NCI-H1092 treated with DMSO at 0.1 percent for 48 hours (cell line): ENCODE measurements around the gene USP17L26.
"Not testable (repeated sequence)": the region's sequence is repeated elsewhere in the genome, so short reads cannot be mapped to it uniquely, and the experiment has no call there.

Source experiments
- DNase-seq: peaks from one replicate; lab custom pipeline; 2025; lab: John Stamatoyannopoulos, UW

USP17L26 gene, protein sequence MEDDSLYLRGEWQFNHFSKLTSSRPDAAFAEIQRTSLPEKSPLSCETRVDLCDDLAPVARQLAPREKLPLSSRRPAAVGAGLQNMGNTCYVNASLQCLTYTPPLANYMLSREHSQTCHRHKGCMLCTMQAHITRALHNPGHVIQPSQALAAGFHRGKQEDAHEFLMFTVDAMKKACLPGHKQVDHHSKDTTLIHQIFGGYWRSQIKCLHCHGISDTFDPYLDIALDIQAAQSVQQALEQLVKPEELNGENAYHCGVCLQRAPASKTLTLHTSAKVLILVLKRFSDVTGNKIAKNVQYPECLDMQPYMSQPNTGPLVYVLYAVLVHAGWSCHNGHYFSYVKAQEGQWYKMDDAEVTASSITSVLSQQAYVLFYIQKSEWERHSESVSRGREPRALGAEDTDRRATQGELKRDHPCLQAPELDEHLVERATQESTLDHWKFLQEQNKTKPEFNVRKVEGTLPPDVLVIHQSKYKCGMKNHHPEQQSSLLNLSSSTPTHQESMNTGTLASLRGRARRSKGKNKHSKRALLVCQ

DNA sequence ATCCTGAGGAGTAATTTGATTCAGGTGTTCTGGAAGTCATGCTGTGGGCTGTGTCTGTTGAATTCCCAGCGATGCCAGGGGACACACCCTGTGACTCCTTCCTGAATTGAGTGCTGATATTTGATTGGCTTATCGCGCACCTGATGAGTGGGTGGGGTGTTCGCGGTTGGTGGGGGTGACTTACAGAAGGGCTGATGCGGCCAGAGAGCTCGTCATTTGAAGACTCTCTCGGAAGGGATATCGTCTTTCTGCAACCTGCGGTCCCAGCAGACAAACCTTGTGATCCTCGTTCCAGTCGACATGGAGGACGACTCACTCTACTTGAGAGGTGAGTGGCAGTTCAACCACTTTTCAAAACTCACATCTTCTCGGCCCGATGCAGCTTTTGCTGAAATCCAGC lies at the start of gene USP17L26:
Gene USP17L26 (plus strand): TSS at position 301 of the 400 bp plus-strand sequence. CDS start 0 bp downstream, at position 301.
- not testable (repeated sequence) for DNase-seq

DNA sequence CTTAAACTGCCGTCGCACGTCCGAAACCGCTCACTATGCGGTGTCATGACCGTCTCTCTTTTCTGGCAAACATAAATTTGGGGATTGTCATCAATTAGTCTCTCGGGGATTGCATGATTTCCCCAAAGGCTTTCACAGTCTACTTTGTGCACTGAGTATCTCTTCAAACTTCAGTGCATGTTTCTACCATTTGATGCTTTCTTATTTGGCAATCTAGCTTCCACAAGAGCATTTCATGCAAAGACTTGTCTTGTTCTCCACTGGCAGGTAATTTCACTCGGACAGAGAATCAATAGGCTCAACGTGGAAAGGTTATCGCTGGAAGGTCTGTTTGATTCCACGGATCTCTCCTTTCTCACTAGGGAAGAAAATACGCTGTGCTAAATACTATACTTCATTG lies 10.3 kb upstream of the USP17L26 start:
- not testable (repeated sequence) for DNase-seq

DNA sequence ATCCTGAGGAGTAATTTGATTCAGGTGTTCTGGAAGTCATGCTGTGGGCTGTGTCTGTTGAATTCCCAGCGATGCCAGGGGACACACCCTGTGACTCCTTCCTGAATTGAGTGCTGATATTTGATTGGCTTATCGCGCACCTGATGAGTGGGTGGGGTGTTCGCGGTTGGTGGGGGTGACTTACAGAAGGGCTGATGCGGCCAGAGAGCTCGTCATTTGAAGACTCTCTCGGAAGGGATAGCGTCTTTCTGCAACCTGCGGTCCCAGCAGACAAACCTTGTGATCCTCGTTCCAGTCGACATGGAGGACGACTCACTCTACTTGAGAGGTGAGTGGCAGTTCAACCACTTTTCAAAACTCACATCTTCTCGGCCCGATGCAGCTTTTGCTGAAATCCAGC lies 9.6 kb upstream of the USP17L26 start, which contains the start of gene USP17L24:
Gene USP17L24 (plus strand): TSS at position 301 of the 400 bp plus-strand sequence. CDS start 0 bp downstream, at position 301.
- not testable (repeated sequence) for DNase-seq

DNA sequence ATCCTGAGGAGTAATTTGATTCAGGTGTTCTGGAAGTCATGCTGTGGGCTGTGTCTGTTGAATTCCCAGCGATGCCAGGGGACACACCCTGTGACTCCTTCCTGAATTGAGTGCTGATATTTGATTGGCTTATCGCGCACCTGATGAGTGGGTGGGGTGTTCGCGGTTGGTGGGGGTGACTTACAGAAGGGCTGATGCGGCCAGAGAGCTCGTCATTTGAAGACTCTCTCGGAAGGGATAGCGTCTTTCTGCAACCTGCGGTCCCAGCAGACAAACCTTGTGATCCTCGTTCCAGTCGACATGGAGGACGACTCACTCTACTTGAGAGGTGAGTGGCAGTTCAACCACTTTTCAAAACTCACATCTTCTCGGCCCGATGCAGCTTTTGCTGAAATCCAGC lies 4.8 kb upstream of the USP17L26 start, which contains the start of gene USP17L25:
Gene USP17L25 (plus strand): TSS at position 301 of the 400 bp plus-strand sequence. CDS start 0 bp downstream, at position 301.
- DNase-seq: not testable (repeated sequence)

DNA sequence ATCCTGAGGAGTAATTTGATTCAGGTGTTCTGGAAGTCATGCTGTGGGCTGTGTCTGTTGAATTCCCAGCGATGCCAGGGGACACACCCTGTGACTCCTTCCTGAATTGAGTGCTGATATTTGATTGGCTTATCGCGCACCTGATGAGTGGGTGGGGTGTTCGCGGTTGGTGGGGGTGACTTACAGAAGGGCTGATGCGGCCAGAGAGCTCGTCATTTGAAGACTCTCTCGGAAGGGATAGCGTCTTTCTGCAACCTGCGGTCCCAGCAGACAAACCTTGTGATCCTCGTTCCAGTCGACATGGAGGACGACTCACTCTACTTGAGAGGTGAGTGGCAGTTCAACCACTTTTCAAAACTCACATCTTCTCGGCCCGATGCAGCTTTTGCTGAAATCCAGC lies 4.6 kb downstream of the USP17L26 start, which contains the start of gene USP17L5:
Gene USP17L5 (plus strand): TSS at position 301 of the 400 bp plus-strand sequence. CDS start 0 bp downstream, at position 301.
- DNase-seq: not testable (repeated sequence)

DNA sequence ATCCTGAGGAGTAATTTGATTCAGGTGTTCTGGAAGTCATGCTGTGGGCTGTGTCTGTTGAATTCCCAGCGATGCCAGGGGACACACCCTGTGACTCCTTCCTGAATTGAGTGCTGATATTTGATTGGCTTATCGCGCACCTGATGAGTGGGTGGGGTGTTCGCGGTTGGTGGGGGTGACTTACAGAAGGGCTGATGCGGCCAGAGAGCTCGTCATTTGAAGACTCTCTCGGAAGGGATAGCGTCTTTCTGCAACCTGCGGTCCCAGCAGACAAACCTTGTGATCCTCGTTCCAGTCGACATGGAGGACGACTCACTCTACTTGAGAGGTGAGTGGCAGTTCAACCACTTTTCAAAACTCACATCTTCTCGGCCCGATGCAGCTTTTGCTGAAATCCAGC lies 9.4 kb downstream of the USP17L26 start, which contains the start of gene USP17L27:
Gene USP17L27 (plus strand): TSS at position 301 of the 400 bp plus-strand sequence. CDS start 0 bp downstream, at position 301.
- DNase-seq: not testable (repeated sequence)

DNA sequence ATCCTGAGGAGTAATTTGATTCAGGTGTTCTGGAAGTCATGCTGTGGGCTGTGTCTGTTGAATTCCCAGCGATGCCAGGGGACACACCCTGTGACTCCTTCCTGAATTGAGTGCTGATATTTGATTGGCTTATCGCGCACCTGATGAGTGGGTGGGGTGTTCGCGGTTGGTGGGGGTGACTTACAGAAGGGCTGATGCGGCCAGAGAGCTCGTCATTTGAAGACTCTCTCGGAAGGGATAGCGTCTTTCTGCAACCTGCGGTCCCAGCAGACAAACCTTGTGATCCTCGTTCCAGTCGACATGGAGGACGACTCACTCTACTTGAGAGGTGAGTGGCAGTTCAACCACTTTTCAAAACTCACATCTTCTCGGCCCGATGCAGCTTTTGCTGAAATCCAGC lies 14.1 kb downstream of the USP17L26 start, which contains the start of gene USP17L28:
Gene USP17L28 (plus strand): TSS at position 301 of the 400 bp plus-strand sequence. CDS start 0 bp downstream, at position 301.
- DNase-seq: not testable (repeated sequence)

DNA sequence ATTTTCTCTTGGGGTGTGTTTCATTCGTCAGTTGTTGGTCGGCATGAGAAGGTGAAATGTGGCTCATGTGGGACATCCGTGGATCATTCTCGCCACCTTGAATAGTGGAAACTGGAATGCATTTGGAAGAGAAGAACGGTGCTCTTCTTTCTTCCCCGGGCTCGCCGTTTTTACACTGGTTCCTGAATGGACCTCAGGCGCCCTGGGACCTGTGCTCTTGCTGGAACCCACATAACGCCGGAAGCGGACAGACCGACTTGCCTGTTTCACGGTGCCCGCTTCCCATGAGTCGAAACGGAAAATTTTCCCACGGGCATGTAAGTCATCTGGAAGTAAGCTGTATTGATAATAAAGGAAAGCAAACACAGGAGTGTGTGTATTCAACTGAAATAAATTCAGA lies 16.4 kb downstream of the USP17L26 start:
- DNase-seq: not testable (repeated sequence)

DNA sequence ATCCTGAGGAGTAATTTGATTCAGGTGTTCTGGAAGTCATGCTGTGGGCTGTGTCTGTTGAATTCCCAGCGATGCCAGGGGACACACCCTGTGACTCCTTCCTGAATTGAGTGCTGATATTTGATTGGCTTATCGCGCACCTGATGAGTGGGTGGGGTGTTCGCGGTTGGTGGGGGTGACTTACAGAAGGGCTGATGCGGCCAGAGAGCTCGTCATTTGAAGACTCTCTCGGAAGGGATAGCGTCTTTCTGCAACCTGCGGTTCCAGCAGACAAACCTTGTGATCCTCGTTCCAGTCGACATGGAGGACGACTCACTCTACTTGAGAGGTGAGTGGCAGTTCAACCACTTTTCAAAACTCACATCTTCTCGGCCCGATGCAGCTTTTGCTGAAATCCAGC lies 18.9 kb downstream of the USP17L26 start, which contains the start of gene USP17L29:
Gene USP17L29 (plus strand): TSS at position 301 of the 400 bp plus-strand sequence. CDS start 0 bp downstream, at position 301.
- not testable (repeated sequence) for DNase-seq

DNA sequence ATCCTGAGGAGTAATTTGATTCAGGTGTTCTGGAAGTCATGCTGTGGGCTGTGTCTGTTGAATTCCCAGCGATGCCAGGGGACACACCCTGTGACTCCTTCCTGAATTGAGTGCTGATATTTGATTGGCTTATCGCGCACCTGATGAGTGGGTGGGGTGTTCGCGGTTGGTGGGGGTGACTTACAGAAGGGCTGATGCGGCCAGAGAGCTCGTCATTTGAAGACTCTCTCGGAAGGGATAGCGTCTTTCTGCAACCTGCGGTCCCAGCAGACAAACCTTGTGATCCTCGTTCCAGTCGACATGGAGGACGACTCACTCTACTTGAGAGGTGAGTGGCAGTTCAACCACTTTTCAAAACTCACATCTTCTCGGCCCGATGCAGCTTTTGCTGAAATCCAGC lies 28.4 kb downstream of the USP17L26 start, which contains the start of gene USP17L30:
Gene USP17L30 (plus strand): TSS at position 301 of the 400 bp plus-strand sequence. CDS start 0 bp downstream, at position 301.
- DNase-seq: not testable (repeated sequence)

DNA sequence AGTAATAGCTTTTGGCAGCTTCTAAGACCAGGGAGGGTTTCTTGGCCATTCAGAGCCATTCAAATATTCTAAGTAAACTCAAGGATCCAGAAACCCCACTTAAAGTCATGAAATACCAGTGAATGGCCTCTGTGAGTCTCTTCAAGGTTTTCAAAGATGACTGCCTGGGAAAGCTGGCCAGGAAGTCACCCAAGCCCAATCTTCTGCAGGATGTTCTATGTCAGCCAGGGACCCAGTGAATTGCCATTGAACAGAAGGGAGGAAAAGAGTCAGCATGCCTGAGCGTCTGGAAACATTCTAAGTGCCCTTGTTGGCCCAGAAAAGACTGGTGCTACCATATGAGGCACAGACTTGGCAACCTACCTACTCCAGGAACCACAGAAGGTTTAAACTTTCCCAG lies 45.4 kb downstream of the USP17L26 start:
- not testable (repeated sequence) for DNase-seq

DNA sequence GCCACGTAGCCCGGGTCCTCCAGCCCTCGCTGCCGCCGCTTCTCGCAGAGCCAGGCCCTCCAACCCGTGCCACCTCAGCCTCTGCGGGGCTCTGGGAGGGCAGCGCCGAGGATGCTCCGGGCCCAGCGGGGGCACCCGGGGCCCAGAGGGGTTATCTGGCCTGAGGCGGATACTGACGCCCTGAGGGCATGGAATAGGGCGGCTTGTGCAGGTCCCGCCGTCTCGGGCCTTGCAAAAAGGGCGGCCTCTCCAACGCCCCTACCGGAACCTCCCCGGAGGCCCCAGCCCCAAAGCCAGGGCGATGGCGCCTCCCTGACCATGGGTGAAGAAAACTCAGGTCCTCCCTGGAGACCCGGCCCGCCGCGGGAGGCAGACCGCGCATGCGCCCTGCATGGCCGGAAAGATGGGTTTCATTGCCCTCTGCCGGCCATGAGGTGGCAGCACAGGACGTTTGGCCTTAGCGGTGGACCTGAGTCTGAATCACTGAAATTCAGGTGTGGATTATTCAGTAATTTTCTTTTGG lies 46.6 kb downstream of the USP17L26 start:
- DNase-seq: not testable (repeated sequence)

DNA sequence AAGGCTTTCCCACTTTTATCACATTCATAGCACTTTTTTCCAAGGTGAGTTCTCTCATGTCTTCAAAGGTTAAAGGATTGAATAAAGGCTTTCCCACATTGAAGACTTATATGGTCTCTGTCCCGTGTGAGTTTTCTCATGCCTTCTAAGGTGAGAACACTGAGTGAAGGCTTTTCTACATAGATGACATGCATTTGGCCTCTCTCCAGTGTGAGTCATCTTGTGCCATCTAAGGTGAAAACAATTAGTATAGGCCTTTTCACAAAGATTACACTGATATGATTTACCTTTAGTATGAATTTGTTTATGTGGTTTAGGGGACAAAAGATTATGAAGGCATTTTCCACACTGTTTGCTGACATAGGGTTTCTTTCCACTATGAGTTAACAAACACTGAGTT lies 49.7 kb downstream of the USP17L26 start:
- no peak for DNase-seq
